ENCODE data around the gene MSH3.
A peak's percentile ranks its signal among the peaks of the same experiment; 100 is the strongest.

The MSH3 gene

DNA sequence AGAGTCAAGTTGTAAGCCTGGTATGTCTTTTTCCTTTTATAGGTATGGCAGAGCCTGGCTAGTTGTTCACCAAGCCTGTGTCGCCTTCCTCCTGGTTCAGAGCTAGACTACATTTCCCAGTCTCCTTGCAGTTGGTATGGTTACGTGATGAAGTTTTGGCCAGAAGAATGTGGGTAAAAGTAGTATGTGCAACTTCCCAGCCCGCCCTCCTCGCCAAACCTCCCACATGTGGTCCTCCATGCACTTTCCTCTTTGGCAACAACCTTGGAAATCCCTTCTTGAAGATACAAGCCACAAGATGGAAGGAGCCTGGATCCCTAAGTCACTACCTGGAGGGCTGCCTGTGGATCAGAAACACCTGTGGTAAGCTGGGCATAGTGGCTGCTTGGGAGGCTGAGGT lies 36.0 kb upstream of the MSH3 start:
- no peaks in the 10 kb centered on the region for H3K36me3 ChIP-seq (ENCODE audit: insufficient read depth, low read length)
- no peak overlapping the region for H3K9ac ChIP-seq (ENCODE audit: low read depth, low read length, poor library complexity, severe bottlenecking)

DNA sequence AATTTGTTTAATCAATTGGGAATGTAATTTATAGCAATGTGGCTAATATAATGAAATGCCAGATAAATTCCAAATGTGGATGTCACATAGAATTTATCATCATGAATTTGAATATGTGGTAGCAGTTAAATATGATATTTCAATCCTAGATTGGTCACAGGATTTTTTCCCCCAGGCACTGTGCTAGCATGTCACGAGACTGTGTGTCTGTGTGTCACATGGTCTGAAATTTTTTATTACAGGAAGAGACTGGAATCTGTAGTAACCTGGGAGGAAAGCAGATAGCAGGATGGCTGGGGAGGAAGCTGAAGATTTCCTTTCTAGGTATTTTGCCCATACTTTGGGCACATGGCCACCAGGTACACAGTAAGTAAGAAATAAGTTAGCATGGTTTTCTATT lies 35.4 kb upstream of the MSH3 start:
- H3K9ac ChIP-seq (ENCODE audit: low read depth, low read length, poor library complexity, severe bottlenecking): no peak overlapping the region
- no peaks in the 10 kb centered on the region for H3K27me3 ChIP-seq (ENCODE audit: insufficient read depth, low read length, poor library complexity, severe bottlenecking)
- peaks cover 27% of the 10 kb centered on the region for H3K4me1 ChIP-seq (ENCODE audit: insufficient read depth, low read length, poor library complexity, severe bottlenecking)
- H3K4me3 ChIP-seq (ENCODE audit: low read length, poor library complexity, severe bottlenecking): no peak overlapping the region
- H2AFZ ChIP-seq (ENCODE audit: low read length): no peak overlapping the region
- H3K4me2 ChIP-seq (ENCODE audit: low read depth, low read length, poor library complexity, severe bottlenecking): peak overlapping the region; percentile 59
- H3K36me3 ChIP-seq (ENCODE audit: insufficient read depth, low read length): no peaks in the 10 kb centered on the region
- H3K9me3 ChIP-seq (ENCODE audit: insufficient read depth, low read depth, low read length): no peaks in the 10 kb centered on the region
- TF ChIP-seq EZH2phosphoT487 (IDR thresholded peaks at IDR 0.05; ENCODE audit: borderline replicate concordance) (no peak), CTCF (conservative IDR thresholded peaks at IDR 0.05; ENCODE audit: low read length) (no peak)
- H3K79me2 ChIP-seq (ENCODE audit: insufficient read depth, low read length): no peaks in the 10 kb centered on the region
- no peaks in the 10 kb centered on the region for H3F3A ChIP-seq (ENCODE audit: low read depth)
- H4K20me1 ChIP-seq (ENCODE audit: insufficient read depth, low read length, poor library complexity, severe bottlenecking): no peaks in the 10 kb centered on the region
- H3K9me2 ChIP-seq (replicated peaks; ENCODE audit: low read depth, low read length): no peaks in the 10 kb centered on the region

More for the DNA sequence above, 36.0 kb upstream of the MSH3 start:
- H4K20me1 ChIP-seq (ENCODE audit: insufficient read depth, low read length, poor library complexity, severe bottlenecking): no peaks in the 10 kb centered on the region
- H3F3A ChIP-seq (ENCODE audit: low read depth): no peaks in the 10 kb centered on the region
- TF ChIP-seq EZH2phosphoT487 (IDR thresholded peaks at IDR 0.05; ENCODE audit: borderline replicate concordance): no peak
- H3K4me2 ChIP-seq (ENCODE audit: low read depth, low read length, poor library complexity, severe bottlenecking): peak overlapping the region; percentile 59
- H2AFZ ChIP-seq (ENCODE audit: low read length): no peak overlapping the region
- H3K9me2 ChIP-seq (replicated peaks; ENCODE audit: low read depth, low read length): no peaks in the 10 kb centered on the region
- H3K4me3 ChIP-seq (ENCODE audit: low read length, poor library complexity, severe bottlenecking): no peak overlapping the region
- no peaks in the 10 kb centered on the region for H3K27me3 ChIP-seq (ENCODE audit: insufficient read depth, low read length, poor library complexity, severe bottlenecking)
- no peaks in the 10 kb centered on the region for H3K9me3 ChIP-seq (ENCODE audit: insufficient read depth, low read depth, low read length)
- H3K79me2 ChIP-seq (ENCODE audit: insufficient read depth, low read length): no peaks in the 10 kb centered on the region
- H3K4me1 ChIP-seq (ENCODE audit: insufficient read depth, low read length, poor library complexity, severe bottlenecking): peaks cover 23% of the 10 kb centered on the region

DNA sequence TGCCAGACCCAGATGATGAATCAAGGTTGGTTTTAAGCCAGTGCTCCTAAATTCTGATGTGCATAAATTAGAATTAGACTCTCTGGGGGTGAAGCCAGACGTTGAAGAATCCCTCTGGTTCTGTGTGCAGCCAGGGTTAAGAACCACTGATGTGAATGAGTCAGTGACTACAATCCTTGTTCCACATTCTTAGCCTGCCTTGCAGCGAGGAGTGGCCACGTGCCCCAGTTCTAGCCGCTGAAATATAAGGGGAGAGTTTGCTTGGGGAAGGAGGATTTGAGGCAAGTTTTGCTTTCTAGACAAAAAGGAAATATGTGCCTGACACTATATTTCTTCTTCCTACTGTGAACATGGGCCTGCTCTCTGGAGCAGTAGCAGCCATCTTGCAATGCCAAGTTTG lies 34.2 kb upstream of the MSH3 start:
- H2AFZ ChIP-seq (ENCODE audit: low read length): no peak overlapping the region
- peaks cover 28% of the 10 kb centered on the region for H3K4me1 ChIP-seq (ENCODE audit: insufficient read depth, low read length, poor library complexity, severe bottlenecking)

More for the DNA sequence above, 34.2 kb upstream of the MSH3 start:
- no peak for TF ChIP-seq EZH2phosphoT487 (IDR thresholded peaks at IDR 0.05; ENCODE audit: borderline replicate concordance)
- no peak for TF ChIP-seq CTCF (conservative IDR thresholded peaks at IDR 0.05; ENCODE audit: low read length)
- no peaks in the 10 kb centered on the region for H3K9me3 ChIP-seq (ENCODE audit: insufficient read depth, low read depth, low read length)
- H3K4me3 ChIP-seq (ENCODE audit: low read length, poor library complexity, severe bottlenecking): no peak overlapping the region
- H3K9me2 ChIP-seq (replicated peaks; ENCODE audit: low read depth, low read length): no peaks in the 10 kb centered on the region
- no peaks in the 10 kb centered on the region for H3K79me2 ChIP-seq (ENCODE audit: insufficient read depth, low read length)
- H3K36me3 ChIP-seq (ENCODE audit: insufficient read depth, low read length): no peaks in the 10 kb centered on the region
- no peak overlapping the region for H3K4me2 ChIP-seq (ENCODE audit: low read depth, low read length, poor library complexity, severe bottlenecking)
- no peak overlapping the region for H3K9ac ChIP-seq (ENCODE audit: low read depth, low read length, poor library complexity, severe bottlenecking)
- no peaks in the 10 kb centered on the region for H3K27me3 ChIP-seq (ENCODE audit: insufficient read depth, low read length, poor library complexity, severe bottlenecking)
- H4K20me1 ChIP-seq (ENCODE audit: insufficient read depth, low read length, poor library complexity, severe bottlenecking): no peaks in the 10 kb centered on the region
- no peaks in the 10 kb centered on the region for H3F3A ChIP-seq (ENCODE audit: low read depth)

Measured in Loucy (cell line).